ENCODE data around the gene DST. TPM values are rescaled to one million over a fixed set of nuclear protein-coding genes. Genes with fewer than 3 reads are reported as not detected.

Gene DST
- total and polyA plus RNA-seq, 2 of the 4 experiments (the other 2 are of a cell fraction), result 97.7 to 452 TPM

GRCh38 chr6:56495654-56496053 lies 147.0 kb downstream of the DST start:
- in situ Hi-C loops (cut with MboI; ENCODE audit: low sequenced_read_pairs), result no loop called here
- BruUV-seq (replicated peaks), result no TSS peak
- Histone ChIP-seq H3K14ac (replicated peaks; ENCODE audit: low read depth, low read length) (no peak overlapping the region), H2AK5ac (ENCODE audit: low read depth, low read length) (no peak overlapping the region), H3K36me3 (ENCODE audit: control insufficient read depth, insufficient read depth, low read length) (peaks cover 32% of the 10 kb centered on the region), H2AK9ac (replicated peaks; ENCODE audit: low read depth, low read length, poor library complexity) (no peak overlapping the region), H3K9ac (ENCODE audit: low read depth, low read length) (no peak overlapping the region), H3K56ac (ENCODE audit: extremely low read depth, insufficient read depth, low read length) (no peak overlapping the region), H3K27me3 (ENCODE audit: control insufficient read depth, insufficient read depth, low read length) (no peaks in the 10 kb centered on the region), H4K91ac (ENCODE audit: insufficient read depth, low read depth, low read length) (no peak overlapping the region), H3K23ac (ENCODE audit: low read depth, low read length) (no peak overlapping the region), H3K4me2 (ENCODE audit: low read depth, low read length) (no peak overlapping the region), H2AFZ (replicated peaks; ENCODE audit: low read length, poor library complexity) (no peak overlapping the region), H4K5ac (ENCODE audit: low read depth, low read length) (no peak overlapping the region), H3K4me3 (ENCODE audit: insufficient read depth, low read depth, low read length) (no peak overlapping the region), H2BK120ac (ENCODE audit: low read depth, low read length) (no peak overlapping the region), H2BK15ac (ENCODE audit: low read depth, low read length) (no peak overlapping the region), H2BK5ac (ENCODE audit: low read depth, low read length, poor library complexity, severe bottlenecking) (no peak overlapping the region), H2BK20ac (ENCODE audit: low read depth, low read length) (no peak overlapping the region), H3K27ac (ENCODE audit: insufficient read depth, low read length) (no peak overlapping the region), H3K4ac (ENCODE audit: low read depth, low read length) (no peak overlapping the region), H3K79me1 (ENCODE audit: low read depth in 1 of 2, low read length in 2 of 2) (peaks cover 17 to 23% of the 10 kb centered on the region in 2 experiments), H3K9me1 (ENCODE audit: insufficient read depth, low read length) (peaks cover 3% of the 10 kb centered on the region; the same call in 1 of the 2 replicates), H3K4me1 (ENCODE audit: control insufficient read depth, insufficient read depth, low read length) (peaks cover 6% of the 10 kb centered on the region), H4K8ac (ENCODE audit: low read depth in 2 of 2, low read length in 2 of 2) (no peak overlapping the region), H3K18ac (ENCODE audit: low read depth, low read length) (no peak overlapping the region), H3K9me3 (ENCODE audit: control insufficient read depth, insufficient read depth, low read length) (no peaks in the 10 kb centered on the region; the same call in 1 of the 2 replicates), H4K20me1 (ENCODE audit: insufficient read depth, low read length) (no peaks in the 10 kb centered on the region)
- ATAC-seq (ENCODE audit: low read depth) (no peak), DNase-seq (no peak)
- WGBS, 2 experiments (ENCODE audit: extremely low coverage in 2 of 2, insufficient read length in 1 of 2), result no CpG with 5 or more reads among the region's 3 CpGs
- TF ChIP-seq CEBPB (IDR thresholded peaks at IDR 0.05; ENCODE audit: low read depth, low read length) (peak; percentile 51; the same call in 1 of the 2 replicates), NFE2L2 (IDR thresholded peaks at IDR 0.05; ENCODE audit: low read depth, low read length) (no peak)
- ChIA-PET CTCF (no interaction called here), POLR2A (ENCODE audit: unreplicated experiment) (no interaction called here)
- dilution Hi-C loops (cut with HindIII; ENCODE audit: low sequenced_read_pairs, unreplicated experiment), result no loop called here
- intact Hi-C loops (cut with micrococcal nuclease), result no loop called here
